ENCODE results near the gene PNPO.

The PNPO gene

GRCh38 chr17:47993964-47994363 lies 52.6 kb downstream of the PNPO start:
- no peak overlapping the region for H3K4me3 ChIP-seq (ENCODE audit: low read length)
- peaks cover 11% of the 10 kb centered on the region for H3F3A ChIP-seq (ENCODE audit: insufficient read depth, low read length)
- no peak overlapping the region for H3K4me2 ChIP-seq (ENCODE audit: low read depth, low read length)
- H3K27me3 ChIP-seq (replicated peaks; ENCODE audit: insufficient read depth, low read length): no peaks in the 10 kb centered on the region
- H3K79me2 ChIP-seq (ENCODE audit: low read length): no peaks in the 10 kb centered on the region
- H4K20me1 ChIP-seq (ENCODE audit: insufficient read depth, low read length): no peaks in the 10 kb centered on the region
- TF ChIP-seq EZH2 (optimal IDR thresholded peaks at IDR 0.05; ENCODE audit: low read depth, low read length) (no peak), CTCF (IDR thresholded peaks at IDR 0.05; ENCODE audit: low read length) (no peak), EZH2phosphoT487 (IDR thresholded peaks at IDR 0.05; ENCODE audit: low read length) (no peak)
- no peak overlapping the region for H3K9ac ChIP-seq (ENCODE audit: low read length)
- no peak overlapping the region for H3K27ac ChIP-seq (ENCODE audit: low read length)
- H3K4me1 ChIP-seq (ENCODE audit: low read length): peaks cover 20% of the 10 kb centered on the region
- H2AFZ ChIP-seq (ENCODE audit: low read length): no peak overlapping the region
- DNase-seq: no peak
- no peaks in the 10 kb centered on the region for H3K36me3 ChIP-seq (replicated peaks; ENCODE audit: insufficient read depth, low read length)
- no peaks in the 10 kb centered on the region for H3K9me3 ChIP-seq (replicated peaks; ENCODE audit: insufficient read depth, low read length)
- no peaks in the 10 kb centered on the region for H3K9me2 ChIP-seq (replicated peaks; ENCODE audit: insufficient read depth, low read length)

- no peaks in the 10 kb centered on the region for H3K27me3 ChIP-seq (replicated peaks; ENCODE audit: insufficient read depth, low read length)
- no peak for DNase-seq
- no peaks in the 10 kb centered on the region for H3K9me3 ChIP-seq (replicated peaks; ENCODE audit: insufficient read depth, low read length)
- no peak overlapping the region for H3K4me3 ChIP-seq (ENCODE audit: low read length)
- H3F3A ChIP-seq (ENCODE audit: insufficient read depth, low read length): peaks cover 4% of the 10 kb centered on the region; the same call in 1 of the 2 replicates
- H3K4me2 ChIP-seq (ENCODE audit: low read depth, low read length): no peak overlapping the region
- H3K4me1 ChIP-seq (ENCODE audit: low read length): peaks cover 12% of the 10 kb centered on the region
- H3K27ac ChIP-seq (ENCODE audit: low read length): no peak overlapping the region
- no peaks in the 10 kb centered on the region for H3K79me2 ChIP-seq (ENCODE audit: low read length)
- TF ChIP-seq CTCF (IDR thresholded peaks at IDR 0.05; ENCODE audit: low read length): no peak
- TF ChIP-seq EZH2 (optimal IDR thresholded peaks at IDR 0.05; ENCODE audit: low read depth, low read length): no peak
- no peak for TF ChIP-seq EZH2phosphoT487 (IDR thresholded peaks at IDR 0.05; ENCODE audit: low read length)
- H3K36me3 ChIP-seq (replicated peaks; ENCODE audit: insufficient read depth, low read length): no peaks in the 10 kb centered on the region
- no peak overlapping the region for H3K9ac ChIP-seq (ENCODE audit: low read length)
- H3K9me2 ChIP-seq (replicated peaks; ENCODE audit: insufficient read depth, low read length): no peaks in the 10 kb centered on the region
- no peaks in the 10 kb centered on the region for H4K20me1 ChIP-seq (ENCODE audit: insufficient read depth, low read length)
- no peak overlapping the region for H2AFZ ChIP-seq (ENCODE audit: low read length)
Observed at GRCh38 chr17:47994724-47995123, 53.4 kb downstream of the PNPO start.

- Histone ChIP-seq H3K9me2 (replicated peaks; ENCODE audit: insufficient read depth, low read length) (no peaks in the 10 kb centered on the region), H3F3A (ENCODE audit: insufficient read depth, low read length) (no peaks in the 10 kb centered on the region), H3K27me3 (replicated peaks; ENCODE audit: insufficient read depth, low read length) (no peaks in the 10 kb centered on the region), H3K4me2 (ENCODE audit: low read depth, low read length) (no peak overlapping the region), H3K79me2 (ENCODE audit: low read length) (no peaks in the 10 kb centered on the region), H3K27ac (ENCODE audit: low read length) (no peak overlapping the region), H3K9ac (ENCODE audit: low read length) (no peak overlapping the region), H3K4me3 (ENCODE audit: low read length) (no peak overlapping the region), H4K20me1 (ENCODE audit: insufficient read depth, low read length) (no peaks in the 10 kb centered on the region), H3K9me3 (replicated peaks; ENCODE audit: insufficient read depth, low read length) (no peaks in the 10 kb centered on the region), H3K36me3 (replicated peaks; ENCODE audit: insufficient read depth, low read length) (no peaks in the 10 kb centered on the region), H3K4me1 (ENCODE audit: low read length) (peaks cover 6% of the 10 kb centered on the region; the same call in 1 of the 2 replicates), H2AFZ (ENCODE audit: low read length) (no peak overlapping the region)
- DNase-seq: no peak
- TF ChIP-seq CTCF (IDR thresholded peaks at IDR 0.05; ENCODE audit: low read length) (no peak), EZH2phosphoT487 (IDR thresholded peaks at IDR 0.05; ENCODE audit: low read length) (no peak), EZH2 (optimal IDR thresholded peaks at IDR 0.05; ENCODE audit: low read depth, low read length) (no peak)
Observed at GRCh38 chr17:47995241-47995935, 54.0 kb downstream of the PNPO start.
